Sigmoid colon (tissue), 7 donors: Measurements from ENCODE around the gene GRIK1. TPM values are rescaled to one million over a fixed set of nuclear protein-coding genes. Genes with fewer than 3 reads are reported as not detected.

Source experiments
- DNase-seq: peaks from one replicate; pipeline ENCODE4 v3.0.0-alpha.2; 2019
- H3K27ac ChIP-seq, 4 donors: fragments of 200-600 bp; sonication (generic); one replicate each; pipeline ENCODE4 v1.5.1; 2016 to 2019; ENCODE audit warnings: mild to moderate bottlenecking in 1 of 4
- H3K27me3 ChIP-seq, 3 donors: fragments of 200-600 bp; sonication (generic); one replicate each; pipeline ENCODE4 v1.5.1; 2019; ENCODE audit warnings: mild to moderate bottlenecking in 1 of 3
- H3K36me3 ChIP-seq, 4 donors: fragments of 200-600 bp; sonication (generic); one replicate each; pipeline ENCODE4 v1.5.1; 2016 to 2019
- H3K4me1 ChIP-seq, 4 donors: fragments of 200-600 bp; sonication (generic); one replicate each; pipeline ENCODE4 v1.5.1; 2017 to 2019
- H3K4me3 ChIP-seq, 4 donors: fragments of 200-600 bp; sonication (generic); one replicate each; pipeline ENCODE4 v1.5.1; 2017 to 2019; ENCODE audit warnings: mild to moderate bottlenecking in 2 of 4, moderate library complexity in 1 of 4
- H3K9me3 ChIP-seq, 4 donors: fragments of 200-600 bp in 3 of 4; sonication (generic) in 3 of 4; one replicate each; pipeline versions ENCODE4 v1.5.1 to v1.6.1; 2013 to 2019
- CTCF ChIP-seq, 4 experiments: fragments of 450-650 bp in 3 of 4; fragments of 200-600 bp in 1 of 4; IDR thresholded peaks; one replicate each; pipeline ENCODE4 v1.5.1; 2016 to 2019; ENCODE audit warnings: antibody characterized with exemption in 4 of 4, mild to moderate bottlenecking in 3 of 4, moderate library complexity in 2 of 4
- EP300 ChIP-seq, 4 donors: sonication (generic); formaldehyde crosslinking; IDR thresholded peaks; one replicate each; pipeline ENCODE4 v1.6.1; 2017; ENCODE audit warnings: antibody characterized with exemption in 4 of 4
- POLR2A ChIP-seq, 2 donors: fragments of 450-650 bp; IDR thresholded peaks; one replicate each; pipeline ENCODE4 v1.6.1; 2016; ENCODE audit warnings: antibody characterized with exemption in 2 of 2, mild to moderate bottlenecking in 2 of 2, moderate library complexity in 2 of 2
- POLR2AphosphoS5 ChIP-seq, 4 donors: sonication (generic); formaldehyde crosslinking; IDR thresholded peaks; one replicate each; pipeline ENCODE4 v1.6.1; 2017; ENCODE audit warnings: antibody characterized with exemption in 4 of 4
- WGBS, 2 donors: extraction: QIAGEN DNeasy Blood & Tissue Kit; methylation state at CpG; one replicate each; pipeline ENCODE4 v1.1.7; 2013; 5-methylcytosine and 5-hydroxymethylcytosine counted together
- intact Hi-C: fragments of 100-400 bp; cut with DNase I; formaldehyde crosslinking; loops from one replicate; pipeline ENCODE4 v1.15.1; 2023
- polyA plus RNA-seq, 3 donors: library from polyadenylated mRNA; stranded (reverse); fragments of 200-250 nt; gene quantifications; one replicate each; pipeline ENCODE4 v1.2.3, GENCODE V29; 2013
- total RNA-seq, 4 donors: library from RNA; depleted of rRNA; stranded (reverse); fragments of >200 nt; gene quantifications; one replicate each; pipeline ENCODE4 v1.1.0, GENCODE V29; 2016
- donor health status: healthy with polysubstance abuse.
- donor health status: Bipolar disorder and iron deficiency.
- donor health status: healthy.

The GRIK1 gene
- total and polyA plus RNA-seq, 7 donors, result under 0.01 to 0.49 (median 0.13) TPM; not detected in 4

DNA sequence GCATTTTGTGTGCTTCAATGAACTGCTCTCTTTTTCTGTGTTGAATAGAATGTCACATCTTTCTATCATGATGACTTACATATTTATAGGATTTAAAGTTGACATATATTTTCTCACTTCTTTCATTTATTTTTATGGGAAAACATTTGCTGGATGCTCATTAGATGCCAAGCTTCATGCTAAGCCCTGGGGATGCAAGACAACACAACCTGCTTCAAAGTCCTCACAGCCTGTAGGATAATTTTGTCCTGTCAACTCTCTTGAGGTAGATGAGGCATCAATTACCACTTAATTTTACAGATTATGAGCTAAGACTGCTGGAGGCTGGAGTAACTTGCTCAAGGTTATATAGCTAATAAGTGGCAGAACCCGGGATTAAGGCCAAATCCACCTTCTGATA lies 264.3 kb downstream of the GRIK1 start:
- no peak for DNase-seq
- no peak for TF ChIP-seq POLR2A (IDR thresholded peaks at IDR 0.05)
- TF ChIP-seq EP300 (IDR thresholded peaks at IDR 0.05), result no peak
- no peak overlapping the region for H3K27ac ChIP-seq
- intact Hi-C loops, result no loop called here
- 89 to 90% methylated on average over 1 of the region's 1 CpG for WGBS, 2 donors
- no peaks in the 10 kb centered on the region for H3K36me3 ChIP-seq
- no peaks in the 10 kb centered on the region for H3K27me3 ChIP-seq
- H3K9me3 ChIP-seq, result no peaks in the 10 kb centered on the region
- H3K4me1 ChIP-seq, result no peaks in the 10 kb centered on the region
- H3K4me3 ChIP-seq, result no peak overlapping the region

GRCh38 chr21:29674343-29674742 lies 265.5 kb downstream of the GRIK1 start:
- Histone ChIP-seq H3K4me3 (no peak overlapping the region), H3K36me3 (no peaks in the 10 kb centered on the region), H3K27me3 (no peaks in the 10 kb centered on the region), H3K4me1 (no peaks in the 10 kb centered on the region), H3K27ac (no peak overlapping the region), H3K9me3 (no peaks in the 10 kb centered on the region)
- TF ChIP-seq CTCF (IDR thresholded peaks at IDR 0.05) (no peak), EP300 (IDR thresholded peaks at IDR 0.05) (no peak), POLR2A (IDR thresholded peaks at IDR 0.05) (no peak), POLR2AphosphoS5 (IDR thresholded peaks at IDR 0.05) (no peak)
- intact Hi-C loops, result no loop called here
- WGBS, 2 donors, result 68 to 89% methylated on average over 3 of the region's 3 CpGs
- DNase-seq, result no peak

DNA sequence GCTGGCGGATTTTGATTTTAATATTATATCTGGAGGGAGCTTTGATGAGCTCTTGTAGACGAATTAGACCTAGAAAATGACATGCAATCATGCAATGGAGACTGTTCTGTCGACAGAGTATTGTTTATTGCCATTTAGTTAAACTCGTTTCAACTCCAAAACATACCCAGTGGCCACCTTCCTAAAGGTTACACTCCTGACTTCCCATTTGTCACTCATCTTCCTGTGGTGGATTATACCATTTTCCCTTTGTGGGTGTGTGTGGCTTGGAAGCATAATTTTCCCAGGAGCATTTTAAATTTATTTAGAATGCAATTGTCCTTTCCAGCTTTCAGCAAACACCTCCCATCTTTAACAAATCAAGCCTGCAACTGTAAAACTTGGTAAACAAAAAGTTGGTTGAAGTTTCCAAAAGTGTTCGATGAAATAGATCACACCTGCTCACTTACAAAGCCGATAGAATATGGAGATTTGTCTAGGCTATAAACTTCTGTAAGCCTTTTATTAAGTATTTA lies 266.6 kb downstream of the GRIK1 start:
- Histone ChIP-seq H3K4me1 (no peaks in the 10 kb centered on the region), H3K27ac (no peak overlapping the region), H3K36me3 (no peaks in the 10 kb centered on the region), H3K9me3 (no peaks in the 10 kb centered on the region), H3K27me3 (no peaks in the 10 kb centered on the region), H3K4me3 (no peak overlapping the region)
- intact Hi-C loops, result no loop called here
- DNase-seq, result no peak
- WGBS, 2 donors, result 34 to 68% methylated on average over 6 of the region's 6 CpGs
- TF ChIP-seq CTCF (IDR thresholded peaks at IDR 0.05) (no peak), EP300 (IDR thresholded peaks at IDR 0.05) (no peak), POLR2AphosphoS5 (IDR thresholded peaks at IDR 0.05) (no peak), POLR2A (IDR thresholded peaks at IDR 0.05) (no peak)

- Histone ChIP-seq H3K27me3 (no peaks in the 10 kb centered on the region), H3K4me3 (no peak overlapping the region), H3K27ac (no peak overlapping the region), H3K36me3 (no peaks in the 10 kb centered on the region), H3K4me1 (no peaks in the 10 kb centered on the region), H3K9me3 (no peaks in the 10 kb centered on the region)
- intact Hi-C loops, result no loop called here
- WGBS, 2 donors, result 80 to 87% methylated on average over 4 of the region's 4 CpGs
- DNase-seq, result no peak
- no peak for TF ChIP-seq CTCF (IDR thresholded peaks at IDR 0.05)
- TF ChIP-seq POLR2AphosphoS5 (IDR thresholded peaks at IDR 0.05), result no peak
- TF ChIP-seq EP300 (IDR thresholded peaks at IDR 0.05), result no peak
- no peak for TF ChIP-seq POLR2A (IDR thresholded peaks at IDR 0.05)
These were observed 268.1 kb downstream of the GRIK1 start for GRCh38 chr21:29671728-29672127.

- no peak for TF ChIP-seq CTCF (IDR thresholded peaks at IDR 0.05)
- no peak for TF ChIP-seq POLR2A (IDR thresholded peaks at IDR 0.05)
- no peak for TF ChIP-seq EP300 (IDR thresholded peaks at IDR 0.05)
- no peak for TF ChIP-seq POLR2AphosphoS5 (IDR thresholded peaks at IDR 0.05)
- Histone ChIP-seq H3K27ac (no peak overlapping the region), H3K4me1 (no peaks in the 10 kb centered on the region), H3K9me3 (no peaks in the 10 kb centered on the region), H3K36me3 (no peaks in the 10 kb centered on the region), H3K27me3 (no peaks in the 10 kb centered on the region), H3K4me3 (no peak overlapping the region)
- 91 to 94% methylated on average over 2 of the region's 2 CpGs for WGBS, 2 donors
- intact Hi-C loops, result no loop called here
- no peak for DNase-seq
These were observed 269.6 kb downstream of the GRIK1 start for GRCh38 chr21:29670228-29670627.
